ENCODE measurements around the gene PLP2. TPM values are rescaled to one million over a fixed set of nuclear protein-coding genes. Genes with fewer than 3 reads are reported as not detected.

The PLP2 gene
- total RNA-seq, 3 donors from 2014 or later, result 96.1 to 152 (median 137) TPM

GRCh38 chrX:49176421-49177326, 5.0 kb downstream of the PLP2 start:
- Histone ChIP-seq H3K9me3 (no peaks in the 10 kb centered on the region), H3K36me3 (ENCODE audit: low read depth) (no peaks in the 10 kb centered on the region), H3K4me3 (no peak overlapping the region), H3K4me1 (ENCODE audit: low read depth) (peaks cover 5% of the 10 kb centered on the region)
- peak; percentile 52 for ATAC-seq
- peak; percentile 56 to 74 (median 67) for DNase-seq
- intact Hi-C loops (cut with DNase I, micrococcal nuclease), result no loop called here
- TF ChIP-seq CTCF (IDR thresholded peaks at IDR 0.05), result no peak

GRCh38 chrX:49177338-49177833, 5.7 kb downstream of the PLP2 start:
- peak; percentile 67 for ATAC-seq
- DNase-seq, result peak; percentile 58 to 68 (median 59)
- H3K4me1 ChIP-seq (ENCODE audit: low read depth), result peaks cover 5% of the 10 kb centered on the region

GRCh38 chrX:49177873-49178480, 6.3 kb downstream of the PLP2 start:
- H3K9me3 ChIP-seq, result no peaks in the 10 kb centered on the region
- peaks cover 5% of the 10 kb centered on the region for H3K4me1 ChIP-seq (ENCODE audit: low read depth)
- intact Hi-C loops (cut with DNase I, micrococcal nuclease), result no loop called here
- TF ChIP-seq CTCF (IDR thresholded peaks at IDR 0.05), result no peak
- H3K4me3 ChIP-seq, result no peak overlapping the region
- H3K36me3 ChIP-seq (ENCODE audit: low read depth), result no peaks in the 10 kb centered on the region
- ATAC-seq (no peak), DNase-seq (no peak)

More at GRCh38 chrX:49177338-49177833, 5.7 kb downstream of the PLP2 start:
- H3K4me3 ChIP-seq, result no peak overlapping the region
- H3K9me3 ChIP-seq, result no peaks in the 10 kb centered on the region
- H3K36me3 ChIP-seq (ENCODE audit: low read depth), result no peaks in the 10 kb centered on the region
- no peak for TF ChIP-seq CTCF (IDR thresholded peaks at IDR 0.05)
- intact Hi-C loops (cut with DNase I, micrococcal nuclease), result no loop called here

GRCh38 chrX:49178537-49178936, 6.8 kb downstream of the PLP2 start:
- no peak for ATAC-seq
- DNase-seq, result no peak
- Histone ChIP-seq H3K4me3 (no peak overlapping the region), H3K9me3 (no peaks in the 10 kb centered on the region), H3K4me1 (ENCODE audit: low read depth) (no peaks in the 10 kb centered on the region), H3K36me3 (ENCODE audit: low read depth) (no peaks in the 10 kb centered on the region)
- no peak for TF ChIP-seq CTCF (IDR thresholded peaks at IDR 0.05)
- intact Hi-C loops (cut with DNase I, micrococcal nuclease), result no loop called here

GRCh38 chrX:49179358-49179757, 7.7 kb downstream of the PLP2 start:
- intact Hi-C loops (cut with DNase I, micrococcal nuclease), result no loop called here
- H3K4me3 ChIP-seq, result no peak overlapping the region
- H3K4me1 ChIP-seq (ENCODE audit: low read depth), result no peaks in the 10 kb centered on the region
- TF ChIP-seq CTCF (IDR thresholded peaks at IDR 0.05), result no peak
- no peaks in the 10 kb centered on the region for H3K36me3 ChIP-seq (ENCODE audit: low read depth)
- no peak for ATAC-seq
- DNase-seq, result peak in 1 of 3 donors; percentile 23
- no peaks in the 10 kb centered on the region for H3K9me3 ChIP-seq

All from mucosa of descending colon (tissue), 3 donors.